ENCODE measurements around the gene FOXA3. TPM values are rescaled to one million over a fixed set of nuclear protein-coding genes. Genes with fewer than 3 reads are reported as not detected.

Gene FOXA3
- polyA plus RNA-seq, 1 experiment, result not detected

DNA sequence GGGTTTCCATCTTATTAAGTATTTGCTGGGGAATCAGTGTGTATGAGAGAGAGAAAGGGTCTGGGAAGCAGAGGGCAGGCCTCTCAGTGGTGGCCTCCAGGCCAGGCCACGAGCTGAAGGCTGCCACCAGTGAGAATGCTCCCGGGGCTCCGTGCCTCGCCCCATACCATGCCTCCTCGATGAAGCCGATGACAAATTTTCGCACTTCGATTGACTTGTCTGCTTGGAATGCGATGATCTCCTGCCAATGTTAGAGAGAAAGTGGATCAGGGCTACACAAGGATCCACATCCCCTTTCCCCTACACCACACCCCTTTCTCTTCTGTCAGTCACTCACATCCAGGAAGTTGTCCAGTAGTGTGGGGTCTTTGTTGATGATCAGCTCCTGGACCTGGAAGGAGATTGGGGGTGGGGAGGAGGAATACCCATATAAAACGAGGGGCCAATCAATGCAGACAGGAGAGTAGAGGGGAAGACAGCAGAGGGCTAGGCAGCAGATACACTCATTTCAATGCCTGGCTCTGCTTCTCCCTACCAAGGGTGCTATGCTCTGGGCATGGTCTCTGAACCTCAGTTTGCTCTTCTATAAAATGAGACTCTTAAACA, 11.9 kb upstream of the FOXA3 start:
- Histone ChIP-seq H3K4me3 (ENCODE audit: low read depth, low read length) (no peak overlapping the region), H3K27me3 (ENCODE audit: control insufficient read depth, insufficient read depth, low read length) (no peaks in the 10 kb centered on the region), H3K36me3 (ENCODE audit: control insufficient read depth, insufficient read depth, low read length) (peaks cover 28% of the 10 kb centered on the region)
- TF ChIP-seq, protein P1, sequence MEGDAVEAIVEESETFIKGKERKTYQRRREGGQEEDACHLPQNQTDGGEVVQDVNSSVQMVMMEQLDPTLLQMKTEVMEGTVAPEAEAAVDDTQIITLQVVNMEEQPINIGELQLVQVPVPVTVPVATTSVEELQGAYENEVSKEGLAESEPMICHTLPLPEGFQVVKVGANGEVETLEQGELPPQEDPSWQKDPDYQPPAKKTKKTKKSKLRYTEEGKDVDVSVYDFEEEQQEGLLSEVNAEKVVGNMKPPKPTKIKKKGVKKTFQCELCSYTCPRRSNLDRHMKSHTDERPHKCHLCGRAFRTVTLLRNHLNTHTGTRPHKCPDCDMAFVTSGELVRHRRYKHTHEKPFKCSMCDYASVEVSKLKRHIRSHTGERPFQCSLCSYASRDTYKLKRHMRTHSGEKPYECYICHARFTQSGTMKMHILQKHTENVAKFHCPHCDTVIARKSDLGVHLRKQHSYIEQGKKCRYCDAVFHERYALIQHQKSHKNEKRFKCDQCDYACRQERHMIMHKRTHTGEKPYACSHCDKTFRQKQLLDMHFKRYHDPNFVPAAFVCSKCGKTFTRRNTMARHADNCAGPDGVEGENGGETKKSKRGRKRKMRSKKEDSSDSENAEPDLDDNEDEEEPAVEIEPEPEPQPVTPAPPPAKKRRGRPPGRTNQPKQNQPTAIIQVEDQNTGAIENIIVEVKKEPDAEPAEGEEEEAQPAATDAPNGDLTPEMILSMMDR (IDR thresholded peaks at IDR 0.05; ENCODE audit: insufficient read depth, low read depth, low read length), result no peak
- ChIA-PET POLR2A (no interaction called here), CTCF (interaction anchor here (0.5 to 1.2 kb wide), 2 partner anchors 36 to 91 kb away, joined by 3 to 5 read pairs; no protein-coding TSS in a partner anchor)
- no peak for DNase-seq (ENCODE audit: low read depth)

DNA sequence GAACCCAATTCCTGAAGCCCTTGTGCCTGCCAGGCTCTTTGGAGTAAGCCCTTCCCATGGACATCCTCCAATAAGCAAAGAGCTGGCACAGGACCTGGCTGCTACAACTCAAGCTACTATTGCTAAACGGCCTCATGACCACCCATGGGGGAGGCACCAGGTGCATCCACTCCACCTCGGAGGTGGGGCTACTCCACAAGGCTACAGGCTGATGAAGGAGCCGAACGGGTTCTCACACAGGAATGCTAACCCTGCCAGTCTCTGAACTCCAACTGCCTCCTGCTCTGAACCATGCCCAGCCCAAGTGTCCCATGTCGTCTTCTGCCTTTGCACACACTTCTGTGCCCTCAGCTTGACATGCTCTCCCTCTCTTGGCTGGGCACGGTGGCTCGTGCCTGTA, 11.1 kb upstream of the FOXA3 start:
- DNase-seq (ENCODE audit: low read depth), result no peak
- TF ChIP-seq, protein P1 (IDR thresholded peaks at IDR 0.05; ENCODE audit: insufficient read depth, low read depth, low read length), result no peak
- Histone ChIP-seq H3K27me3 (ENCODE audit: control insufficient read depth, insufficient read depth, low read length) (no peaks in the 10 kb centered on the region), H3K4me3 (ENCODE audit: low read depth, low read length) (no peak overlapping the region), H3K36me3 (ENCODE audit: control insufficient read depth, insufficient read depth, low read length) (peaks cover 22% of the 10 kb centered on the region)
- ChIA-PET CTCF (interaction anchor here (1.2 kb wide), 1 partner anchor 12 kb away, joined by 3 read pairs; no protein-coding TSS in a partner anchor), POLR2A (no interaction called here)

DNA sequence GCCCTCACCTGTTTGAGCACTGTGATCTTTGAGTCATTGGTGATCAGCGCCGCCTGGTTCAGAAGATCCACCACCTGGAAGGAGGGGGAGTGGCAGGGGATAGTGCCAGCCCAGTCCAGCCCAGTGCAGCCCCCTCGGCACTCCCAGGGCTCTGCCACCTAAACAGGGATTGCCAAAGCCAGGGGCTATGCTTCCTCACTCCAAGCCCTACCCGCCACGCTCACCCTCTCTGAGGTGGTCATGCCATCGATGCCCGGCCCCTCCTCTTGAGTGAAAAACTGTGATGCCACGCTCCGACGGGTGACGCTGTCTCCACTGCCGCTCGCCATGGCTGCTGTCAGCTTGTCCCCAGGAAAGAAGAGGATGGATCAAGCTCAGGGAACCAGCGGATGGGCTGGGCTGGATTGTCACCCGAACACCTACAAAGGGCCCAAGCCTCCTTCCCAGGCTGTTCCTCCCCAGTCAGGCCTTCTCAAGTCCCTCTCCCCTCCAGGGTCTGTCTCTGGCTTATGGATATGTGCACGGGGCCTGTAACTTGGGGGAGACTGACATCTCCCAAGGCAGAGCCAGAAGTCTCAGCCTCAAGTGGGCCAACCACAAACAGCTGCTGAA, 9.9 kb upstream of the FOXA3 start:
- POLR2A ChIA-PET, result no interaction called here
- TF ChIP-seq, protein P1 (IDR thresholded peaks at IDR 0.05; ENCODE audit: insufficient read depth, low read depth, low read length), result no peak
- Histone ChIP-seq H3K27me3 (ENCODE audit: control insufficient read depth, insufficient read depth, low read length) (no peaks in the 10 kb centered on the region), H3K4me3 (ENCODE audit: low read depth, low read length) (no peak overlapping the region), H3K36me3 (ENCODE audit: control insufficient read depth, insufficient read depth, low read length) (peaks cover 17% of the 10 kb centered on the region)
- DNase-seq (ENCODE audit: low read depth), result no peak
- CTCF ChIA-PET, result interaction anchor here (0.7 to 1.3 kb wide), 4 partner anchors 13 to 56 kb away, joined by 3 read pairs; no protein-coding TSS in a partner anchor

DNA sequence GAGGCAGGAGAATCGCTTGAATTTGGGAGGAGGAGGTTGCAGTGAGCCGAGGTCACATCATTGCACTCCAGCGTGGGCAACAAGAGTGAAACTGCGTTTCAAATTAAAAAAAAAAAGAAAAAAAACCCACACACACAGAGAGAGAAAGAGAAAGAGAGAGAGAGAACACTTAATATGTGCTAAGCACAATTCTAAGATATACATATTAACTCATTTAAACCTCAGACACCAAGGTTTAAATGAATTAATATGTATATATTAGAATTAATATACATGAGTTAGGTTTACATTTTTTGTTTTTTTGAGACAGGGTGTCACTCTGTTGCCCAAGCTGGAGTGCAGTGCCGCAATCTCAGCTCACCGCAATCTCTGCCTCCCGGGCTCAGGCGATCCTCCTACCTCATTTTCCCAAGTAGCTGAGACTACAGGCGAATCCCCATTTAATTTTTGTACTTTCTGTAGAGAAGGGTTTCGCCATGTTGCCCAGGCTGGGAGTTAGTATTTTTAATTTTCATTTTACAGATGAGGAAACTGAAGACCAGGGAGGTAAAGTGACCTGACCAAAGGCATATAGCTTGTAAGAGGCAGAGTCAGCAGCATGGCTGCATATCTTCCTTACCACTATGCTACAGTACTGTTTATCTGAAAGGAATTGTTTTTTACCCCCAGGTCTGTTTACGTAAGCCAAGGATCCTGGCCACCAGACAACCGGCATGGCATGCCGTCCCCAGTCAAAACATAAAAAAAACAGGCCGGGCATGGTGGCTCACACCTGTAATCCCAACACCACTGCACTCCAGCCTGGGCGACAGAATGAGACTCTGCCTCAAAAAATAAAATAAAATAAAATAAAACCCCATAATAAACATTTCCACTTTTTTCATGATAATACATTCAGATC, 3.5 kb upstream of the FOXA3 start:
- ChIA-PET POLR2A (interaction anchor here (0.7 kb wide), 1 partner anchor 20 kb away, joined by 3 read pairs; no protein-coding TSS in a partner anchor), CTCF (interaction anchor here (0.6 to 1.3 kb wide), 4 partner anchors 35 to 331 kb away, joined by 3 to 4 read pairs (median 4); no protein-coding TSS in a partner anchor)
- no peak for DNase-seq (ENCODE audit: low read depth)
- H3K4me3 ChIP-seq (ENCODE audit: low read depth, low read length), result no peak overlapping the region
- TF ChIP-seq, protein P1 (IDR thresholded peaks at IDR 0.05; ENCODE audit: insufficient read depth, low read depth, low read length), result no peak
- H3K36me3 ChIP-seq (ENCODE audit: control insufficient read depth, insufficient read depth, low read length), result peaks cover 2% of the 10 kb centered on the region; the same call in 1 of the 2 replicates
- peaks cover 16% of the 10 kb centered on the region for H3K27me3 ChIP-seq (ENCODE audit: control insufficient read depth, insufficient read depth, low read length)

DNA sequence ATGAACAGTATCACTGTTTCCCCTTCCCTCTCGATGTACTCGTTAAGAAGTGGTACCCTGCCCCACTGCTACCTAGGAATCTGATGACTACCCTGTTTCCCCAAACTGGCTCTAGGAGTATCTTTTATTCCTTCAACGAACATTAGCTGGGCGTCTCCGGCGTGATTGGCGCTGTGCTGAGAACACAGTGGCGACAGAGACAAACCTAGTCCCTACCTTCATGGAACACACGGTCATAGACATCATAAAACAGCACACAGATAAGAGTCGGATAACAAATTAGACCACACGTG, 1.9 kb upstream of the FOXA3 start:
- Histone ChIP-seq H3K36me3 (ENCODE audit: control insufficient read depth, insufficient read depth, low read length) (peaks cover 2% of the 10 kb centered on the region; the same call in 1 of the 2 replicates), H3K4me3 (ENCODE audit: low read depth, low read length) (peak overlapping the region; percentile 78), H3K27me3 (ENCODE audit: control insufficient read depth, insufficient read depth, low read length) (peaks cover 24% of the 10 kb centered on the region)
- ChIA-PET CTCF (interaction anchor here (1.5 kb wide), 1 partner anchor 46 kb away, joined by 7 read pairs; no protein-coding TSS in a partner anchor), POLR2A (no interaction called here)
- DNase-seq (ENCODE audit: low read depth), result no peak
- TF ChIP-seq, protein P1 (IDR thresholded peaks at IDR 0.05; ENCODE audit: insufficient read depth, low read depth, low read length), result no peak

Measured in BJ (cell line).